ENCODE measurements around the gene TRPM1. TPM values are rescaled to one million over a fixed set of nuclear protein-coding genes. Genes with fewer than 3 reads are reported as not detected.

The TRPM1 gene
- total RNA-seq, 1 donor from 2014 or later: not detected

DNA sequence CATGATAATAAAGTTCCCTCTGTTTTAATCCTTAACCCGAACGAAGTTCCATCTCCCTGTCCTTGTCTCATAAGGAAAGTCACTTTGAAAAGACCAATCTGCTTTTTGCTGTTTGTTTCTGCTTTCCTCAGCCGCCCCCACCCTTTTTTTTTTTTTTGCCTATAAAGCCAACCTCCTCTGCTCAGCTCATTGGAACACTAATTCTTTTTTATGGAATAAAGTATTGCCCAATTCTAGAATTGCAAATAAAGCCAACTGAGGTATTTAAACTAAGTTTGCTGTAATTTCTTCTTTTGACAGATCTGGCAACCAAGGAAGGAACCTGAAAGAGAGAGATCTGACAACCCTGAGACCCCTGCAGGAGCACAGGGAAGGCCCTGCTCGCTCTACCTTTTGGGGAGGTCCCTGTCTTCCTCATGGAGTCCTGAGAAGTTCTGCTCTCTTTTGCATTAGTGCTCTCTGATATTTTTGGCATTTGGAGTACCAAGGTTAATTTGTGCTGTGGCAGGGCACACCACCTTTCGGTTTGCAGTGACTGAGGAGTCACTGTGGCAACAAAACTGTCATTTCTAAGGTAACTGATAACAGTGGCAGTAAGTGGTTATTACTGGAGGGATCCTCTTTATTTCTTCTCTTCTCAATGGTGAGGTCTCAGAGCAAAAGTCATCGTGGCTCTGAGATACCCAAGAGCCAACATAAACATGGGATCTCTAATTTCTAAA is 35.2 kb upstream of the TRPM1 start:
- Histone ChIP-seq H3K4me1 (ENCODE audit: insufficient read depth, low read length) (no peaks in the 10 kb centered on the region), H3K9me3 (ENCODE audit: insufficient read depth, low read depth, low read length) (no peaks in the 10 kb centered on the region), H2AFZ (ENCODE audit: low read depth, low read length) (no peak overlapping the region), H3K36me3 (ENCODE audit: insufficient read depth, low read length) (no peaks in the 10 kb centered on the region), H3K27me3 (ENCODE audit: insufficient read depth, low read length) (no peaks in the 10 kb centered on the region), H4K20me1 (ENCODE audit: insufficient read depth, low read length) (no peaks in the 10 kb centered on the region), H3K79me2 (ENCODE audit: insufficient read depth, low read length) (no peaks in the 10 kb centered on the region), H3K27ac (ENCODE audit: low read depth, low read length) (no peak overlapping the region), H3K9ac (ENCODE audit: low read length) (no peak overlapping the region), H3K4me2 (ENCODE audit: low read length) (no peak overlapping the region), H3K4me3 (ENCODE audit: insufficient read depth, low read depth, low read length) (no peak overlapping the region)
- Mint-ChIP-seq H3K36me3 (ENCODE audit: low read depth, unreplicated experiment) (no peaks in the 10 kb centered on the region), H3K9me3 (ENCODE audit: unreplicated experiment) (peaks cover 4% of the 10 kb centered on the region), H3K27ac (ENCODE audit: unreplicated experiment) (no peak overlapping the region), H3K4me1 (ENCODE audit: low read depth, unreplicated experiment) (no peaks in the 10 kb centered on the region), H3K4me3 (ENCODE audit: unreplicated experiment) (no peak overlapping the region), H3K27me3 (ENCODE audit: low read depth, unreplicated experiment) (peaks cover 2% of the 10 kb centered on the region)
- no peak for FAIRE-seq
- TF ChIP-seq EZH2 (IDR thresholded peaks at IDR 0.05; ENCODE audit: insufficient read depth, low read length) (no peak), CTCF (IDR thresholded peaks at IDR 0.05; ENCODE audit: insufficient read depth, low read depth, low read length) (no peak)
- no peak for DNase-seq (ENCODE audit: low read depth)

GRCh38 chr15:31136016-31136415 is 34.5 kb upstream of the TRPM1 start:
- H3K27ac ChIP-seq (ENCODE audit: low read depth, low read length): no peak overlapping the region
- no peak overlapping the region for H3K9ac ChIP-seq (ENCODE audit: low read length)
- H3K79me2 ChIP-seq (ENCODE audit: insufficient read depth, low read length): no peaks in the 10 kb centered on the region
- H3K4me1 ChIP-seq (ENCODE audit: insufficient read depth, low read length): no peaks in the 10 kb centered on the region
- H3K36me3 ChIP-seq (ENCODE audit: insufficient read depth, low read length): no peaks in the 10 kb centered on the region
- TF ChIP-seq EZH2 (IDR thresholded peaks at IDR 0.05; ENCODE audit: insufficient read depth, low read length): no peak
- TF ChIP-seq CTCF (IDR thresholded peaks at IDR 0.05; ENCODE audit: insufficient read depth, low read depth, low read length): no peak
- no peaks in the 10 kb centered on the region for H4K20me1 ChIP-seq (ENCODE audit: insufficient read depth, low read length)
- H3K27ac Mint-ChIP-seq (ENCODE audit: unreplicated experiment): no peak overlapping the region
- H3K36me3 Mint-ChIP-seq (ENCODE audit: low read depth, unreplicated experiment): no peaks in the 10 kb centered on the region
- no peaks in the 10 kb centered on the region for H3K4me1 Mint-ChIP-seq (ENCODE audit: low read depth, unreplicated experiment)
- DNase-seq (ENCODE audit: low read depth) (no peak), FAIRE-seq (no peak)
- H3K4me2 ChIP-seq (ENCODE audit: low read length): no peak overlapping the region
- no peaks in the 10 kb centered on the region for H3K27me3 ChIP-seq (ENCODE audit: insufficient read depth, low read length)
- H3K27me3 Mint-ChIP-seq (ENCODE audit: low read depth, unreplicated experiment): peaks cover 8% of the 10 kb centered on the region
- no peaks in the 10 kb centered on the region for H3K9me3 ChIP-seq (ENCODE audit: insufficient read depth, low read depth, low read length)
- peaks cover 4% of the 10 kb centered on the region for H3K9me3 Mint-ChIP-seq (ENCODE audit: unreplicated experiment)
- no peak overlapping the region for H3K4me3 Mint-ChIP-seq (ENCODE audit: unreplicated experiment)
- no peak overlapping the region for H3K4me3 ChIP-seq (ENCODE audit: insufficient read depth, low read depth, low read length)
- H2AFZ ChIP-seq (ENCODE audit: low read depth, low read length): no peak overlapping the region

- FAIRE-seq (no peak), DNase-seq (ENCODE audit: low read depth) (no peak)
- no peaks in the 10 kb centered on the region for H3K9me3 ChIP-seq (ENCODE audit: insufficient read depth, low read depth, low read length)
- H3K27me3 ChIP-seq (ENCODE audit: insufficient read depth, low read length): peaks cover 3% of the 10 kb centered on the region
- H3K4me3 Mint-ChIP-seq (ENCODE audit: unreplicated experiment): no peak overlapping the region
- H3K9me3 Mint-ChIP-seq (ENCODE audit: unreplicated experiment): peaks cover 4% of the 10 kb centered on the region
- no peak overlapping the region for H3K4me3 ChIP-seq (ENCODE audit: insufficient read depth, low read depth, low read length)
- TF ChIP-seq EZH2 (IDR thresholded peaks at IDR 0.05; ENCODE audit: insufficient read depth, low read length) (no peak), CTCF (IDR thresholded peaks at IDR 0.05; ENCODE audit: insufficient read depth, low read depth, low read length) (no peak)
- H4K20me1 ChIP-seq (ENCODE audit: insufficient read depth, low read length): no peaks in the 10 kb centered on the region
- H3K36me3 ChIP-seq (ENCODE audit: insufficient read depth, low read length): no peaks in the 10 kb centered on the region
- no peaks in the 10 kb centered on the region for H3K4me1 ChIP-seq (ENCODE audit: insufficient read depth, low read length)
- no peaks in the 10 kb centered on the region for H3K79me2 ChIP-seq (ENCODE audit: insufficient read depth, low read length)
- H3K4me1 Mint-ChIP-seq (ENCODE audit: low read depth, unreplicated experiment): no peaks in the 10 kb centered on the region
- no peak overlapping the region for H3K27ac Mint-ChIP-seq (ENCODE audit: unreplicated experiment)
- peaks cover 12% of the 10 kb centered on the region for H3K27me3 Mint-ChIP-seq (ENCODE audit: low read depth, unreplicated experiment)
- no peak overlapping the region for H2AFZ ChIP-seq (ENCODE audit: low read depth, low read length)
- no peak overlapping the region for H3K9ac ChIP-seq (ENCODE audit: low read length)
- no peak overlapping the region for H3K4me2 ChIP-seq (ENCODE audit: low read length)
- no peak overlapping the region for H3K27ac ChIP-seq (ENCODE audit: low read depth, low read length)
- H3K36me3 Mint-ChIP-seq (ENCODE audit: low read depth, unreplicated experiment): no peaks in the 10 kb centered on the region
These were observed 34.0 kb upstream of the TRPM1 start for GRCh38 chr15:31135523-31135922.

All from astrocyte (in vitro differentiated cells and primary cell).